Rectal smooth muscle tissue (tissue), 1 donor: Measurements from ENCODE around the gene LBH.

Source experiments
- H3K27ac ChIP-seq: one replicate; pipeline ENCODE4 v1.7.0; 2013; ENCODE audit warnings: low read depth, low read length, inconsistent platforms
- H3K27me3 ChIP-seq: one replicate; pipeline ENCODE4 v1.7.0; 2013; ENCODE audit warnings: low read length; ENCODE audit not compliant: control insufficient read depth, insufficient read depth
- H3K36me3 ChIP-seq: one replicate; pipeline ENCODE4 v1.7.0; 2013; ENCODE audit warnings: low read length; ENCODE audit not compliant: control insufficient read depth, insufficient read depth
- H3K4me1 ChIP-seq: one replicate; pipeline ENCODE4 v1.7.0; 2013; ENCODE audit warnings: low read length; ENCODE audit not compliant: control insufficient read depth, insufficient read depth
- H3K4me3 ChIP-seq: one replicate; pipeline ENCODE4 v1.7.0; 2013; ENCODE audit warnings: low read length
- H3K9ac ChIP-seq: one replicate; pipeline ENCODE4 v1.7.0; 2013; ENCODE audit warnings: low read length

Gene LBH

GRCh38 chr2:30257266-30258214 is 26.2 kb downstream of the LBH start:
- Histone ChIP-seq H3K4me3 (no peak overlapping the region), H3K27ac (no peak overlapping the region), H3K27me3 (no peaks in the 10 kb centered on the region), H3K36me3 (peaks cover 12% of the 10 kb centered on the region), H3K4me1 (peaks cover 11% of the 10 kb centered on the region), H3K9ac (no peak overlapping the region)

- Histone ChIP-seq H3K9ac (no peak overlapping the region), H3K36me3 (peaks cover 12% of the 10 kb centered on the region), H3K27me3 (no peaks in the 10 kb centered on the region), H3K4me1 (no peaks in the 10 kb centered on the region), H3K27ac (no peak overlapping the region), H3K4me3 (no peak overlapping the region)
Observed at GRCh38 chr2:30259071-30259470, 27.7 kb downstream of the LBH start.

- no peaks in the 10 kb centered on the region for H3K27me3 ChIP-seq
- peaks cover 12% of the 10 kb centered on the region for H3K36me3 ChIP-seq
- no peak overlapping the region for H3K9ac ChIP-seq
- H3K4me1 ChIP-seq, result no peaks in the 10 kb centered on the region
- no peak overlapping the region for H3K4me3 ChIP-seq
- H3K27ac ChIP-seq, result no peak overlapping the region
Observed at GRCh38 chr2:30259827-30260679, 28.7 kb downstream of the LBH start.

GRCh38 chr2:30260941-30261340 is 29.6 kb downstream of the LBH start:
- no peak overlapping the region for H3K27ac ChIP-seq
- H3K36me3 ChIP-seq, result peaks cover 12% of the 10 kb centered on the region
- H3K4me3 ChIP-seq, result no peak overlapping the region
- no peaks in the 10 kb centered on the region for H3K27me3 ChIP-seq
- no peak overlapping the region for H3K9ac ChIP-seq
- no peaks in the 10 kb centered on the region for H3K4me1 ChIP-seq

GRCh38 chr2:30261695-30262211 is 30.4 kb downstream of the LBH start:
- no peak overlapping the region for H3K4me3 ChIP-seq
- no peaks in the 10 kb centered on the region for H3K27me3 ChIP-seq
- H3K4me1 ChIP-seq, result no peaks in the 10 kb centered on the region
- no peak overlapping the region for H3K9ac ChIP-seq
- H3K36me3 ChIP-seq, result peaks cover 12% of the 10 kb centered on the region
- H3K27ac ChIP-seq, result no peak overlapping the region

- no peak overlapping the region for H3K9ac ChIP-seq
- H3K27me3 ChIP-seq, result no peaks in the 10 kb centered on the region
- no peaks in the 10 kb centered on the region for H3K4me1 ChIP-seq
- H3K27ac ChIP-seq, result no peak overlapping the region
- H3K4me3 ChIP-seq, result no peak overlapping the region
- H3K36me3 ChIP-seq, result peaks cover 9% of the 10 kb centered on the region
Observed at GRCh38 chr2:30262716-30263309, 31.5 kb downstream of the LBH start.

GRCh38 chr2:30264274-30264673 is 32.9 kb downstream of the LBH start:
- no peaks in the 10 kb centered on the region for H3K36me3 ChIP-seq
- H3K27ac ChIP-seq, result no peak overlapping the region
- H3K4me1 ChIP-seq, result no peaks in the 10 kb centered on the region
- H3K4me3 ChIP-seq, result no peak overlapping the region
- no peak overlapping the region for H3K9ac ChIP-seq
- no peaks in the 10 kb centered on the region for H3K27me3 ChIP-seq

- H3K9ac ChIP-seq, result no peak overlapping the region
- no peaks in the 10 kb centered on the region for H3K36me3 ChIP-seq
- no peaks in the 10 kb centered on the region for H3K27me3 ChIP-seq
- H3K27ac ChIP-seq, result no peak overlapping the region
- no peaks in the 10 kb centered on the region for H3K4me1 ChIP-seq
- H3K4me3 ChIP-seq, result no peak overlapping the region
Observed at GRCh38 chr2:30265052-30266015, 34.0 kb downstream of the LBH start.

GRCh38 chr2:30266051-30266621 is 34.8 kb downstream of the LBH start:
- Histone ChIP-seq H3K27ac (no peak overlapping the region), H3K4me1 (no peaks in the 10 kb centered on the region), H3K4me3 (peak overlapping the region; percentile 8), H3K9ac (no peak overlapping the region), H3K36me3 (no peaks in the 10 kb centered on the region), H3K27me3 (no peaks in the 10 kb centered on the region)

- peak overlapping the region; percentile 8 for H3K4me3 ChIP-seq
- H3K27me3 ChIP-seq, result no peaks in the 10 kb centered on the region
- no peaks in the 10 kb centered on the region for H3K4me1 ChIP-seq
- no peak overlapping the region for H3K9ac ChIP-seq
- H3K36me3 ChIP-seq, result no peaks in the 10 kb centered on the region
- no peak overlapping the region for H3K27ac ChIP-seq
Observed at GRCh38 chr2:30266705-30267104, 35.4 kb downstream of the LBH start.
